GM12873 (cell line): ENCODE results near the gene PROC.

Experiments used
- TF ChIP-seq, protein P1 (sequence below): IDR thresholded peaks from 2 replicates; pipeline ENCODE4 v1.5.1; 2012; ENCODE audit warnings: low read depth, mild to moderate bottlenecking, moderate library complexity, low read length, control low read depth; ENCODE audit not compliant: insufficient read depth; ENCODE audit errors: missing control alignments

PROC gene

GRCh38 chr2:127388423-127389164, 29.6 kb upstream of the PROC start:
- TF ChIP-seq, protein P1, sequence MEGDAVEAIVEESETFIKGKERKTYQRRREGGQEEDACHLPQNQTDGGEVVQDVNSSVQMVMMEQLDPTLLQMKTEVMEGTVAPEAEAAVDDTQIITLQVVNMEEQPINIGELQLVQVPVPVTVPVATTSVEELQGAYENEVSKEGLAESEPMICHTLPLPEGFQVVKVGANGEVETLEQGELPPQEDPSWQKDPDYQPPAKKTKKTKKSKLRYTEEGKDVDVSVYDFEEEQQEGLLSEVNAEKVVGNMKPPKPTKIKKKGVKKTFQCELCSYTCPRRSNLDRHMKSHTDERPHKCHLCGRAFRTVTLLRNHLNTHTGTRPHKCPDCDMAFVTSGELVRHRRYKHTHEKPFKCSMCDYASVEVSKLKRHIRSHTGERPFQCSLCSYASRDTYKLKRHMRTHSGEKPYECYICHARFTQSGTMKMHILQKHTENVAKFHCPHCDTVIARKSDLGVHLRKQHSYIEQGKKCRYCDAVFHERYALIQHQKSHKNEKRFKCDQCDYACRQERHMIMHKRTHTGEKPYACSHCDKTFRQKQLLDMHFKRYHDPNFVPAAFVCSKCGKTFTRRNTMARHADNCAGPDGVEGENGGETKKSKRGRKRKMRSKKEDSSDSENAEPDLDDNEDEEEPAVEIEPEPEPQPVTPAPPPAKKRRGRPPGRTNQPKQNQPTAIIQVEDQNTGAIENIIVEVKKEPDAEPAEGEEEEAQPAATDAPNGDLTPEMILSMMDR, result no peak

DNA sequence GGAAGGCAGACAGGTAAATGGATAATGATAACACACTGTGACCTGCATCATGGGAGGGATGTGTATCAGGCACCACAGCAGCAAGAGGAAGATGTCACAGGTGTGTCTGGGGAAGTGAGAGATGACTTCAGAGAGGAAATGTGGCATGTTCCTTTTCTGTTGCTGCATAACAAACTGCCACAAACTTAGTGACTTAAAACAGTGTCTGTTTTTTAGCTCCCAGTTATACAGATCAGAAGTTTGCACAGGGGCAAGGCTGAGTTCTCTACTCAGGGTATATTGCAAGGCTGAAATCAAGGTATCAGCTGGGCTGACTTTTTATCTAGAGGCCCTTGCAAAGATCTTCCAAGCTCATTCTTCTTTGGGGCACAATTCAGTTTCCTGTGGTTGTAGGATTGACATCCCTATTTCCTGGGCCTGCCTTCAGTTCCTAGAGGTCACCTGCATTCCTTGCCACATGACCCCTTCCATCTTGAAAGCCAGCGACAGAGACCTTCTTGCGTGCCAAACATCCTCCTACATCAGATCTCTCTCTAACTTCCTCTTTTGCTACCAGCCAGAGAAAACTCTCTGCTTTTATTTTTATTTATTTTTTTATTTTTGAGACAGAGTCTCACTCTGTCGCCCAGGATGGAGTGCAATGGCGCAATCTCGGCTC, 28.3 kb upstream of the PROC start:
- TF ChIP-seq, protein P1, result no peak

DNA sequence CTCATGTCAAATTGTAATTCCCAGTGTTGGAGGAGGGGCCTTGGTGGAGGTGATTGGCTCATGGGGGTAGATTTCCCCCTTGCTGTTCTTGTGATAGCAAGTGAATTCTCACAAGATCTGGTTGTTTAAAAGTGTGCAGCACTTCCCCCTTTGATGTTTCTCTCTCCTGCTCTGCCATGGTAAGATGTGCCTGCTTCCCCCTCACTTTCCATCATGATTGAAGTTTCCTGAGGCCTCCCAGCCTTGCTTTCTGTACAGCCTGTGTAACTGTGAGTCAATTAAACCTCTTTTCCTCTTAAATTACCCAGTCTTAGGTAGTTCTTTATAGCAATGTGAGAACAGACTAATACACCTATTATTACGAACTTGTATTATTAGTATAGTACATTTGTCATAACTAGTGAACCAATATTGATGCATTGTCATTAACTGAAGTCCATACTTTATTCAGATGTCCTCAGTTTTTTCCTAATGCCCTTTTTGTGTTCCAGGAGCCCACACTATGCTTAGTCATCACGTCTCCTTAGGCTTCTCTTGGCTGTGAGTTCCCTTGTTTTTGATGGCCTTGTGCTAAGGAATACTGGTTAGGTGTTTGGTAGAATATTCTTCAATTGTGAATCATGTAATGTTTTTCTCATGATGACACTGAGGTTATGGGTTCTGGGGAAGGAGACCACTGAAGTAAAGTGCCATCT, 25.9 kb upstream of the PROC start:
- TF ChIP-seq, protein P1, result no peak

DNA sequence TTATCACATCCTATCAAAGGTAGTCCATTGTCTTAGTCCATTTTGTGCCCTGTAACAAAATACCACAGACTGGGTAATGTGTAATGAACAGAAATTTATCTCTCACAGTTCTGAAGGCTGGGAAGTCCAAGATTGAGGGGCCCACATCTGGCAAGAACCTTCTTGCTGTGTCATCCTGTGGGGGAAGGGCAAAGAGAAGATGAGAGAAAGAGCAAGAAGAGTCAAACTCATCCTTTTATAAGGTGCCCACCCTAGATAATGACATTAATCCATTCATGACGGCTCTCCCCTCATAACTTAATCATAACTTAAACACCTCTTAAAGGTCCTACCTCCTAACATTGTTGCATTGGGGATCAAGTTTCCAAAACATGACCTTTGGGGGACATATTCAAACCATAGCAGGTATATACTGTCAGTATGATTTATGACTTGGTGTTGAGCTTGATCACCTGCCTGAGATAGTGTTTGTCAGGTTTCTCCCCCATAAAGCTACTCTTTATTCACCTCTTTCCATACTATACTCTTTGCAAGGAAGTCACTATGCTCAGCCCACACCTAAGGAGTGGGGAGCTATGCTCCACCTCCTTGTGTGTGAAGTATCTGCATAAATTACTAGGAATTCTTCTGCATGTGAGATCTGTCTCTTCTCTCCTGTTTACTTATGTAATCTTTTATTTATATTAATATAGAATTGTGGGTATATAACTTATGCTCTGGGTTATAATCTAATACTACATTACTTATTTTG, 25.2 kb upstream of the PROC start:
- TF ChIP-seq, protein P1, result no peak

DNA sequence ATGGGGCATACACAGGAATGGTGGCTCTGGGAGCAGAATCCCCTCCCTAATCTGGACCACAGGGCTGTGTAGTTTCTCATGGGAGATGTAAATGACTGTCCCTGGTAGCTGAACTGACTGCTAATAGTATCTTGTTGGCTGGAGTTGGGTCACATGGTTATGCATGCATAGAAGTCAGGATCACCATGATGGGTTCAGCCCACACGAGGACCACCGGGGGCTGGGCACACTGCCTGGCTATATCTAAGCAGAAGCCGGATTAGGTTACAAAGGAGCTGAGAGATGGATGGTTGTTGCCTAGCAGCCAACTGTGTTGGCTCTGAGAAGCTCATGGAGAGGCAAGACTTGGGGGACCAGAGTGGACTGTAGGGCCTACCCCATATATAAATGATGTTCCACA, 23.7 kb upstream of the PROC start:
- TF ChIP-seq, protein P1, result no peak

DNA sequence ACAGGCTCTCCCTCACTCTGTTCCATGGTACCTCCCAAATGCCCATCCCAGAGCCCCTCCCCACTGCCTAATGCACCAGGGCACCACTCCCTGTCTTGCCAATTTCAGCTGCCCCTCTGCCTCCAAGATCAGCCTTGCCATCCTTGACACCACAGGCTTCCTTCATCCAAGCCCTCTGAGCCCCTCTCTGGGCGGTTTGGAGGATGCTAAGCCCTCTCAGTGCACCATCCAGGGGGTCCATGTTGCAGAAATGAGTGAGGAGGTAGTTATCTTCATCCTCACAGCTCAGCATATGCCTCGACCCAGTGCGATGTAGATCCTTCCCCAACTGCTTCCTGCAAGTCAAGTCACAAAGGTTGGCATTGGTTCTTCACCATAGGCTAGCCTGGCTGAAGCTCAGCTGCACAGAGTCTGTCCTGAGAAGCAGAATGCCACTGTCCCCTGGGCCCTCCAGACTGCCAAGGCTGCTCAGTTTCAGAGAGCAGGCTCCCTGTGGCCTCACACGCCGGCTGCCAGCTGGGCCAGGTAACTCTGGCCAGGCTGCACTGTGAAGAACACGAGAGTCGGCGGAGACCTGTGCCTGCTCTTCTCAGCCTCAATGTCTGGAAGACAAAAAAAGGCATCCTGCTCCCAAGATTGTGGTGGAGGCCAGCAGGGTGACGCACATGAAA, 20.5 kb upstream of the PROC start:
- TF ChIP-seq, protein P1, result no peak
